NCI-H2107 (cell line): ENCODE results near the gene PIP5K1B.

Source experiments
- DNase-seq: peaks from one replicate; lab custom pipeline; 2025; lab: John Stamatoyannopoulos, UW

PIP5K1B gene

DNA sequence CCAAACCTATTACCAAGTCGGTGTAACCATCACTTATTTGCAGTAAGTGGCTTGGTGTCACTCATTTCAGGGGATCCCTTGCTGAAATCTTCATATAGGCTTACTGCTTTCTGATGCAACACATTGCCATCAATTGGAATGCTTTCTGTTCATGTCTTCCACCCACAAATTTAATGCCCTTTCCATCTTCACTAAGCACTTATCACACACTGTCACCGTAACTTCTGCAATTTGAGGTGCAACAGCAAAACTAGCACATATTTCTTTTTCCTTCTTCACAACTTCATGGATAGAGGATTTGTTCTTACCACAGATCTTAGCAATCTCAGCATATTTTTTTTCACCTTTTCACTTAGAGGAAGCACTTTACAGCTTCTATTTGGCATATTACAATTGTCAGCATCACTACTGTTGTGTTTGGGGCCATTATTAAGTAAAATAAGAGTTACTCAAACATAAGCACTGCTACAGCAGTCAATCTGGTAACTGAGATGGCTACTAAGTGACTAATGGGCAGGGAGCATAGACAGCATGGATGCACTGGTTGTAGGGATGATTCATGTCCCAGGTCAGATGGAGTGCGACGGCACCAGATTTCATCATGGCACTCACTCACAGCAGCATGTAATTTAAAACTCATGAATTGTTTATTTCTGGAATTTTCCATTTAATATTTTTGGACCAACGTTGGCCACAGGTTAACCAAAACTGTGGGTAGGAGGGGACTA lies 70.1 kb downstream of the PIP5K1B start:
- no peak for DNase-seq

DNA sequence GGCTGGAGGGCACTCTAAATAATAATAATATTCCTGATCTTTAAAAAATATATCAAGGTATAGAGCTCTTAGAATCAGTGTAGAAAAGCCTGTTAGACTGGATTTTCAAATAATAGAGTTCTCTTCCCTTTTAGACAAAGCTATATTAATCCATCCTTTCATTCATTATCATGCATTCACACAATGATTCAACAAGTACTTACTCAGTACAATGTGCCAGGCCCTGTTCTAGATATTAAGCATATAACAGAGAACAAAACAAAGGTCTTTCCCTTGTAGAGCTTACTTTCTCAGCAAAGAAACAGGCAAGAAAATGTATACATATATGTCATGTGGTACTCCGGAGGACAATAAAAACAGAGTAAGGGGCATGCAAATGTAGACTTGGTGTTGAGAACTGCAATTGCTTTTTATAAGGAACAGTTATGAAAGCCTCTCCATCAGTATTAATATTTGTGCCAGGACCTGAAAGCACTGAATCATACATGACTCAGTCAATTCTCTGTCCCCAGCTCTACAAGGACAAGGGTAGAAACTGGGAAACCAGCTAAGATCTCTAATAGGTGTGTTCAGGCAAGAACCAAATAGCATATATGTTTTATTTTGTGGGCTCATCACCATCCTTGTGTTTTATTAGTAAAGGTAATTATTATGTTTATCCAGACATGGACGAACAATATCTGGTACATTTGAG lies 72.2 kb downstream of the PIP5K1B start:
- DNase-seq: no peak

DNA sequence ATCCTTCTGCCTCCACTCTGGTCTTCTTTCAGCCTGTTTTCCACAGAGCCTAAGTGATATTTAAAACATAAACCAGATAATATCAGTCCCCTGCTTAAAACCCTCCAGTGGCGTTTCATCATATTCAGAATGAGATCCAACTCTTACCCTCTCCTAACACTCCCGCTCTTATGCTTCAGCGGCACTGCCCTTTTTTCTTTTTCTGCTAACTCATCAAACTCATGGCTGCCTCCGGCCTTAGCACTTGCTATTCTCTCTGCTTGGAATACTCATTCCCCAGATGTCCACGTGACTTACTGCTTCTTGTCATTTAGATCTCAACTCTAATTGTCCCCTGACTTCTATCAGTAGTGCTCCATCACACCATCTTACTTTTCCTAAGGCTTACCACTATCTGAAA lies 73.6 kb downstream of the PIP5K1B start:
- no peak for DNase-seq

DNA sequence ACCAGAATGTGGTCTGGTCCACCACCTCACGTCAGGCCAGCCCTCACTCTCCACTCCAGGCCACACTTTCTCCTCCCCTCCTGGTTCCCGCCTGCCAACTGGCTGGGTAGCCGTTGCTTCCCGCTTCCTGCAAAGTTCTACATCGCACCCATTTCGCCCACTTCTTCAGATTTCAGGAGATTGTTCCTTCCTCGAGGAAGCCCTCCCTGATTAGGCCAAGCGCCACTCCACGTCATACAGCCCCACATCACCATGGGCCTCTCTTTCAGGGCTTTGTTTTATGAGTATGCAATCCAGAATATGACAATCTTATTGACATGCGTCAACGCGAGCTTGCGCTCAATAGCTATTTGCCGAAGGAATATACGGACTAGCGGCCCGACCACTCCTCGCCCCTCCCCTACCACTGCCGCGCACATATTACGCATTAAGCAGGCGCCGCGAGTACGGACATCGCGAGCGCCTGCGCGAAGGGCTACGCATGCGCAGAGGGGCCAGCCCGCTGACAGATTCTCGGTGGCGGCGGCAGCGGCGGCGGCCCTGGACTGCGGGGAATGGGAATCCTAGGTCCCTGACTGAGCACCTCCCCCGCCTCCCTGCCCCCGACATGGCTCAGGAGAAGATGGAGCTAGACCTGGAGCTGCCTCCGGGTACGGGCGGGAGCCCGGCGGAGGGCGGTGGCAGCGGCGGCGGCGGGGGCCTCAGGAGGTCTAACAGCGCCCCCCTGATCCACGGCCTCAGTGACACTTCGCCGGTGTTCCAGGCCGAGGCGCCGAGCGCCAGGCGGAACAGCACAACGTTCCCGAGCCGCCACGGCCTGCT lies 74.7 kb downstream of the PIP5K1B start:
- peak; percentile 88 for DNase-seq

DNA sequence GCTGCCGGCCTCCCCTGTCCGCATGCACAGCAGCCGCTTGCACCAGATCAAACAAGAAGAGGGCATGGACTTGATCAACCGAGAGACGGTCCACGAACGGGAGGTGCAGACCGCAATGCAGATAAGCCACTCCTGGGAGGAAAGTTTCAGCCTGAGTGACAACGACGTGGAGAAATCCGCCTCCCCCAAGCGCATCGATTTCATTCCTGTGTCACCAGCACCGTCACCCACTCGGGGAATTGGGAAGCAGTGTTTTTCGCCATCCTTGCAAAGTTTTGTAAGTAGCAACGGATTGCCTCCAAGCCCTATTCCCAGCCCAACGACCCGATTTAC lies 75.3 kb downstream of the PIP5K1B start:
- no peak for DNase-seq

DNA sequence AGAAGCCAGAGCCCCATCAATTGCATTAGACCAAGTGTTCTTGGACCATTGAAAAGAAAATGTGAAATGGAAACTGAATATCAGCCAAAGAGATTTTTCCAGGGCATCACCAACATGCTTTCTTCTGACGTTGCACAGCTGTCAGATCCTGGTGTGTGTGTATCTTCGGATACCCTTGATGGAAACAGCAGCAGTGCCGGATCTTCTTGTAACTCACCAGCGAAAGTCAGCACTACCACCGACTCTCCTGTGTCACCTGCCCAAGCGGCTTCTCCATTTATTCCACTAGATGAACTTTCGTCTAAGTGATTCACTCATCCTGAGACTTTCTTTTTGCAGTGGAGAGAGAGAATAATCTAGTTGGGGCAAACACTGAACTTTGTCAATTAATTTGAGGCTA lies 75.7 kb downstream of the PIP5K1B start:
- no peak for DNase-seq

DNA sequence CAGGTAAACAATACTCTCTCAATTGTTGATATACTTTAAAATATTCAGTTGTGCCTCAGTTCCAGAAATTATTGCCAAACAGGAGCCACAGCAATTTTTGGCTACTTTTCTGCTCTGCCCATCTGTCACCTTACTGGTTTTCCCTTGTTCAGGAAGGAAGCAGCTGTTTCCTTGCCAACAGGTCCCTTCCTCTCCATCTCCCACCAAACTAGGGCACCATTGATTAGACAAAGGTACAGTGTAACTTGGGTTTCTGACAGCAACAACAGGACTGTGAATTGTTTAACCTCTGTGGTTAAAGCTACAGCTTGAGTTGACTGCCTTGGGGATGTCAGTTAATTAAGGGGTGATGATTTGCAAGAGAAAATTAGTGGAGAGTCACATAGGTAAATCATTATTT lies 76.9 kb downstream of the PIP5K1B start:
- no peak for DNase-seq

DNA sequence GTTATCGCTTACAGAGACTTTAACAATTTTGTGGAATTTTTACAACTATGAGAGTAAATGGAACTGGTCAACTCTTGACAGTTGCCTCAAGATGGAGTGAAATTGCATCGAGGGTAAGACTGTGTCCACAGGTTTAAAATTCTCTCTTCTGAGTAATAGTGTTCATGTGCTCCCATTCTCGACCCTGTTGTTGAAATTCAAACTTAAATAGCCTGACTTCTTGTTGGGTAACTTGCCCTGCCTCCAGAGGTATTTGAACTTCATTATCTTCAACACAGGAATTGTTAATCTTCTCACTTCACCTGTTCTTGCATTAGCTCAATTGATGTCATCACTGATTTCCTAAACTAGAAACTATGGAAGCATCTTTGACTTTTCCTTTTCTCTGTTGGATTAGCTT lies 77.5 kb downstream of the PIP5K1B start:
- no peak for DNase-seq

DNA sequence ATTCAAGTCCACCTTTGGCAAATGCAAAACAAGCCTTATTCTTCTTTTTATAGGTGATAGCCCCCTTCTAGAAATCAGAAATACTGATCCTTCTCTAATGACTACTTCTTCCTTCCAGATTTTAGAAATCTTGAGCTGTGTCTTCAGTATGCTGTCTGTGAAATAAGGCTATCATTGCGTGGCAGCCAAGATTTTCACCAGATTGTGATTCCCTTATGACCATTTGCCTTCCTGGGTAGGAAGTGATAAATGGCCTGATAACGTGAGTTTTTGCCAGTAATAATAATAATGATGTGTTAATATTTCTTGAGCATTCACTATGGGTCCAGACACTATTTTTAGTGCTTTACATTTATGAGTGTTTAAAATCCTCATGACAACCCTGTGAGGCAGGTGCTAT lies 80.9 kb downstream of the PIP5K1B start:
- DNase-seq: no peak

DNA sequence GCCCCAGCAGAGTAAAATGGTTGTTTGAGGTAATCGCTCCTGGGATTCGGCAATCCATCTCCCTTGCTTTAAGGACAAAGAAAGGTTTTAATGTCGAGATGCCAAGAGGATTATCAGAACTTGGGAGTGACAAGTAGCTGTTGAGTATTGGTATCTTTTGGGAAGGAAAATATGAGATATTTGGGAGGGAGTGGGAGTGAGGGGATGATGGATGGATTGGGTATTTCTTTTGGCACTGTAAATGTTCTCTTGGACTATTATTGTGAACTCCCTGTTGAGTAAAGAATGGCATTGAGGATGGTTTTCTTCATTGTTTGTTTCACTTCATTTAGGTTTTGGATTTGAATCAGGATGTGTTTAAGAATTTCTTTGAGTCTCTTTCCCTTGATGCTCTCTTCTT lies 86.1 kb downstream of the PIP5K1B start:
- DNase-seq: no peak

DNA sequence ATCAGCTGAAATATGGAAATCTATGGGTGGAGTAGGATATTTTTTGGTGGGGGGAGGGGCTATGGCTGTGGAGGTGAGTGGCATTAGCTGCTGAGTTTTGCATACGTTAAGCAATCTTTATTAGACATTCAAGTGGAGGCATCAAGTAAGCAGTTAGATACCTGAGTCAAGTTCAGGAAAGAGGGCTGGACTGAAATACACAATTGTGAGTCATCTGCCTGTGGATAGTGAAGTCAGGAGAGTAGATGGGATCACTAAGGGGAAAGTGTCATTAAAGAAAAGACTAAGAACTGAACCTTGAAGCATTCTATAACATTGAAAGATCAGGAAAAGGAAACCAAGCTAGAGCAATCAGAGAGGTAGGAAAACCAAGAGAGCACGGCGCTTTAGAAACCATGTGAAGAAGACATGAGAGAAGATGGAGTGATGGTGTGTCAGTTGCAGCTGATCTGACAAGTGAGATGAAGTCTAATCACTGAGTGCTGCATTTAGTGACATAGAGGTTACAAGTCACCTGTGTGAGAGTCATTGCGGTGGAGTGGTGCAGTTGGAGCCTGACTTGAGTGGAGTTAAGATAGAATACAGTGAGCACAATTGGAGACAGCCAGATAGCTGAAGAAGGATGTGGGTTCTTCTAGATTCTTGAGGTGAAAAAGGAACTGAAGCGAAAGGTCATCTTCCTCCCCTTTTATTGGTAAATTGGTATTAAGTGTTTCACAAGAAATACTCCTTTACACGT lies 88.7 kb downstream of the PIP5K1B start:
- no peak for DNase-seq

DNA sequence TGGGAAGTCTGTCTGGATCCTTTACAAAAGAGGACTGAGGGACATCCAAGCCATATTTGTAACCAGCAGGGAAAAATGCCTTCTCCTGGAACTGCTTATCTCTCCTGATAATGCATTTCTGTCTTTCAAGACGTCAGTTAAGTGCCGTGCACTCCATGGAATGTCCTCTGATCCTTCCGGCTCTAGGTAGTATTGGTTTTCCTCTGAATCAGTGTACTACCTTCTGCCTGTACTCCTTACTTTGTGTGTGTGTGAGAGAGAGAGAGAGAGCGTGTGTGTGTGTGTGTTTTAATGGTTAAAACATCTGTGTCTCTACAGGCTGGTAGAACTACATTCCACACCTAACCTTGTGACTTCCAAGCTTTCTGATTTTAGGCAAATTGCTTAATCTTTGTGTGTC lies 89.9 kb downstream of the PIP5K1B start:
- DNase-seq: no peak

DNA sequence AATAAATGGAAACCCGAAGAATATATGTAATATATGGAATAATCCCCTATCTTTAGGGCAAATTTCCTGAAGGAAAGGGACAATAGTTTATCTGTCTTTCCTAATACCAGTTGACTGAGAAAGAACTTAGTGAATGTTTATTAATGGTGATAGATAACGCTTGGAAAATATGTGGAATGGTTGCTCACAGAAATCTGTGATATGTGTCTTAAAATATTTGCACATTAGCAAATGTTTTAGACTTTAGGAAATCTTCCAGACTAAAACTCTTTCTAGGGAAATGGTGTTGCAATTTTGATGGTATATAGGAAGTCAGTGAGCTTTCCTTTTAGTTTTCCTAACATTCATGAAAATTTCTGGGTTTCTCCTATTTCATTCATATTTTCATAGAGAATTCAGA lies 90.4 kb downstream of the PIP5K1B start:
- DNase-seq: no peak

DNA sequence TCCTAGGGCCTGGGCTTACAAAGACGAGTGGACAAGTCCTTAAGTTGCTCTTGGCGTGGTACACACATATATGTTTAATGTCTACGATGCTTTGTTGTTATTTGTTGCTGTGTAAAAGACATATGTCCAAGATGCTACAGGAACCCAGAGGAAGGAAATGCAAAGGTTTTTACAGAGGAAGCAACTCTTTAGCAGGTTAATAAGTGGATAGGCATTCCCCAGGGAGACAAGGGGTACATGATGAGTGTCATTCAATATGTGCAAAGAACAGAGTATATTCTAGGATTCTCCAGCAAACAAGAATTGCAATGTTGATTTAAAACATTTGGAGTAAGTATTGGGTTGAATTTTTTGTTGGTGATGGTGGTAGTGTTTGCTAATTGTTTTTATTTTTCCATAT lies 92.1 kb downstream of the PIP5K1B start:
- no peak for DNase-seq

DNA sequence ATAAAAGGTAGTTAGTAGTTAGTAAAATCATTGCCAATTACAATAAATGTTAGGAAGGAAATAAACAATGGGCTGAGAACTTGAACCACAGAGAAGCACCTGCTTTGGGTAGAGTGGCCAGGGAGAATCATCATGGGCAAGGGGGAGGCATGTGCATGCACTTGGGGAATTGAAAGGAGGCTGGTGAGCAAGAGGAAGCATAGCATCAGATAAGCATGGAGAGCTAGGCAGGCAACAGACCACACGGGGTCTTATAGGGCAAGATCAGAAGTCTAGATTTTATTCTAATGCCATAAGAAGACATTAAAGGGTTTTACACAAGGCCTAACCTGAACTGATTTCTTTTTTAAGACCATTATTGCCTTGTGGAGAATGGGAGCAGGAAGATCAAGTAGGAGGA lies 93.4 kb downstream of the PIP5K1B start:
- no peak for DNase-seq

DNA sequence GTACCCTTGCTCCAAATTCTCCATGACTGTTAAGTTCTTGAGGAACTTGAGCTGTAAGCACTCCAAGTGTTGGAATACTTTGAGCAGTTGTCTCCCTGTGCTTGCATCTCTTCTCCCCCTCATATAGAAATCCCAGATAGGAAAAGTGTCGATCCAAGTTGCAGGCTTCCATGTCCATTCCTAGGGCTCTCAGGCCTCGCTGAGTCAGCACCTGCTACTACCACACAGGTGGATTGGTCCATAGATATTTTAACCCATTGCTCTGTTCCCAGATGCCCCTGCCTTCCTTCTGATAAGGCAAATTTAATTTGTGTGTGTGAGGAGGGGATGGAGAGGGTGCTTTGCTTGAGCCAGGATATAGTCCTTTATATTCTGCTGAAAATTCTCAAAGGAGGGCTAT lies 95.8 kb downstream of the PIP5K1B start:
- DNase-seq: no peak

DNA sequence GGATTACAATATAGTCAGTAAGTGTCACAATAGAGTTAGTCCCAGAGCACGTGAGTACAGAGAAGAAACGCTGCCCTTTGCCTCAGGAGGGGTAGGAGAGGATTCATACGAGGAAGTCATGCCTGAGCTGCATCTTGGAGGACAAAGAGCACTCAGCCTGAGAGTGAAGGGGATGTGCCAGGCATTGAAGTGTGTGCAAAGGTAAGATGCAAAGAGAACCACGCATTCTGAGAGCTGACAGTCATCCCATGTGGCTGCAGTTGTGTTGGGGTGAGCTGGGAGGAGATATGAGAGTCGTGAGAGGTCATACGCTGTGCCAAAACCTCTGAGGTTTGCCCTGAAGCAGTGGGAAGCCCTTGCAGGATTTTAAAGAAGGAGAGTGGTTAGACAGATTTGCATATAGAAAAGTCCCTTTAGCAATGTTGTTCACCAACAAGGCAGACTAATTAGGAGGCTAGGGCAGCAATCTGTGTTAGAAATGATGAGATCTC lies 97.5 kb downstream of the PIP5K1B start:
- no peak for DNase-seq

DNA sequence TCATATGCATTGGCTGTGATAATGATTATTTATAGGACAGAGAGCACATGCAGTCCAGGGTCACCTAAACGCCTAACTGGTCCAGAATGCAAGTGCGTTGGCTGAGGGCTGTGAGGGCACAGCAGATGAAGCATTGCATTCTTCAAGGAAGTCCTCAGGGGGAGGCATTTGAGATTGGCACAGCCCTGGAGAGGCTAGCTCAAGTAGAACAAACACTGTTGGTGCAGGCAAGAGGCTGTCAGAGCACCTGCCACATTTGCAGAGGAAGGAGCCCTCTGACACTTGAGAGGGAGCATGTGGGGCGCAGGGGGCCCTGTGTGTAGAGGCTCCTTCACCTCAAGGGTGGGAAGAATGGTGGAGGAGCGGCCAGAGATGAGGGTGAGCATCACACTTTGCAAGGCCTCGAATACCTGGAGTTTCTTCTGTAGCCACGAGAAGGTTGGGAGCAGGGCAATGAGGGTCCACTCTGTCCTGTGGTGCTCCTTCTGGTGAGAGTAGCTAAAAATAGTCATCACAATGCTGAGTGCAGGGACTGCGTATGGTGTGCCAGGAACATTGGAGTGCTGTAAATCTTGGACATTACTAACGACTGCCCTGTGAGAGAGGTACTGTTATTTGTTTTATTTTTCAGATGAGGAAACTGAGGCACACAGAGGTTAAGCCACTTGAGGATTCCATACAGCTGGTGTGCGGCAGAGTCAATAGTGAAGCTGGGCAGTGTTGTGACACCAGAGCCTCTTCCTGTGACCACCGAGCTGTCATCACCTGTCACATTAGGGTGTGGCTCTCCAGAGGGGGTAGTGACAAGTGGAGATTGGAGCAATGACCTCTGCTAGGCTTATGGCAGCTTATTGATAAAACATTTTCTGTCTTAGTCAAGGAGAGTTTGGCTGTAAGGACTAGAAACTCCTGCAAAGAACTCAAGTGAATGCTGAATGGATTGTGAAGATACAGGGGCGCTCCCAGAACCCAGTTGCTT lies 100.2 kb downstream of the PIP5K1B start:
- no peak for DNase-seq

DNA sequence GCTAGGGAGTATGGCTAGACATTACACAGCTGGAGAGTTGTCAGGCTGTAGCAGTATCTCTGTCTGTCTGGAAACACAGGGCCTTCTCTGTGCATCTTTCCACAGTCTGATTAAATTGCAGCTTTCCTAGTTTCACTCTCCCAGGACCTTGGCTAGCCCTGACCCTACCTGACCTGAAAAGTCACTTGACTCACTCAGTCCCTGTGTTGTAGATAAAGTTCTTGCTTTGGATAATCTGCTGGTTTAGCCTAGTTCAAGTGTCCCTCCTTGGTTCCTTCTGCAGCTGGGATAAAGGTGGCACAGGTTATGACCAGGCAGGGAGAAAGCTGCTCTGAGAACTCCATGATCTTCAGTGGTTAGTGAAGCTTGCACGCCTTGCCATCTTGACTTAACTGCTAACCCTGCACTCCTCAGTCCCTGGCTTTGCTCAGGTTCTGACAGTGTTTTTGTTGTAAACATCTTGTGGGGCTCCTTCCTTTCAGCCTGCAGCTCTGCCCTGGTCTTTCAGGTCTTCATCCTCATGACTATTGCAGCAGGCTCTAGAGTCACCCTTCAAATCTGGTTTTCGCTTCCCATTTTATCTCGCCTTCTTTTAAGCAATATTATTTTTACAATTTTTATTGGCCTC lies 101.0 kb downstream of the PIP5K1B start:
- DNase-seq: no peak

DNA sequence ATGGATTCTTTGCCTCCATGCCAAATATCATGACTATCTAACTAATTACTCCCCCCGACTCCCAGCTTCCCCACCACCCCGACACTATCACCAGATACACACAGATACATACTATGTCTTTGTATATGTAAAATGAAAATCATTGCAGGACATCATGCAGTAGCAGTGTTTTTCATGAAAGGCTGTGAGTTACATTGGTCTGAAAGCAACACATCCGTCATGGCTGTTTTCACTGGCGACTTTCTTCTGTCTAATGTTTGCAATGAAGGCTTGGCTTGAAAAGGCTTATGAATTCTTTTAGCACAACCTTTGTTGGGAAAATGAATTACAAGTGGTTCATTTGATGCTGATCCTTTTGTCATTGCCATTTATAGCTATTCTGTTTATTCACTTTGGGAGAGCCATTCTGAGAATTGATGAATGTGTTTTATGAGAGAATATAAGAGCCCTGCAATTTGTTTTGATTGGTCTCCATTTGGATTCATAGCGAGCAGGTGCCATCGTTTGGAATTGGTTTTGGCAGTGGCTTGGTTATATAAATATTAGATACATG lies 103.4 kb downstream of the PIP5K1B start:
- no peak for DNase-seq
